Lower lobe of right lung (tissue), 2 donors: ENCODE results near the gene HTT. TPM values are rescaled to one million over a fixed set of nuclear protein-coding genes. Genes with fewer than 3 reads are reported as not detected.

Source experiments
- ATAC-seq, 2 donors: fragments of 200-7000 bp; cut with Tn5 transposase; one replicate each; pipeline ENCODE4 v1.9.1; 2020 to 2022; ENCODE audit warnings: mild to moderate bottlenecking in 2 of 2, moderate library complexity in 2 of 2
- DNase-seq: peaks from one replicate; pipeline ENCODE4 v3.0.0-alpha.2; 2020
- H3K27ac ChIP-seq: fragments of 200-600 bp; one replicate; pipeline ENCODE4 v1.8.0; 2022
- H3K27me3 ChIP-seq: fragments of 200-600 bp; one replicate; pipeline ENCODE4 v1.8.0; 2022; ENCODE audit warnings: low read depth
- H3K36me3 ChIP-seq: fragments of 200-600 bp; one replicate; pipeline ENCODE4 v1.8.0; 2022; ENCODE audit warnings: mild to moderate bottlenecking
- H3K4me1 ChIP-seq: fragments of 200-600 bp; one replicate; pipeline ENCODE4 v1.8.0; 2022
- H3K4me3 ChIP-seq: fragments of 200-600 bp; one replicate; pipeline ENCODE4 v1.8.0; 2022; ENCODE audit warnings: mild to moderate bottlenecking
- H3K9me3 ChIP-seq: fragments of 200-600 bp; one replicate; pipeline ENCODE4 v1.8.0; 2022
- intact Hi-C: fragments of 100-400 bp; cut with DNase I; formaldehyde crosslinking; loops from one replicate; pipeline ENCODE4 v1.11.0; 2022
- total RNA-seq: library from RNA; stranded (reverse); fragmentation: NEBNext Ultra II Directional; extraction: Animal tissue kit (Norgen Biotek cat#: 25700); gene quantifications from one replicate; pipeline ENCODE4 v1.2.1, GENCODE V29; 2021
- TF ChIP-seq, protein P1 (sequence below): fragments of 200-600 bp; IDR thresholded peaks from one replicate; pipeline ENCODE4 v1.8.0; 2022; ENCODE audit warnings: antibody characterized with exemption, mild to moderate bottlenecking
- donor health status: DM: no; HTN: yes; CAD: no; lungs with severe emphysema.

The HTT gene
- total RNA-seq, 1 donor from 2014 or later, result 73.1 TPM

DNA sequence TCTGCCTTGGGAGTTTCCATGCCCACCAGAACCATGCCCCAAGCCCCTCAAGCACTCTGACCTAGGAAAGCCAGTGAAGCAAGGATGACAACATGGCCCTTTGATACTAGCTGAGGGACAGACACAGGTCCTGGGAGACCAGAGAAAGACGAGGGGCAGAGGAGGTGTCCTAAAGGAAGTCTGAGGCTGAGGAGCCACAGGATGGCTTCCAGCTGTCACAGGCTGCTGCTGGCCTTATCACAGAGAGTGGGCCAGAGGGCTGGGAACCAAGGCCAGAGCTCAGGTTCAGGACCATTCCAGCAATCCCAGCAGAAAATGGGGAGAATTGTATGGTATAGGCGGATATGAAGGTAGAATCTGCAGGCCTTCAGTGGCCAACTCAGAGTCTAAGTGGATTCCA, 142.8 kb downstream of the HTT start:
- Histone ChIP-seq H3K27ac (no peak overlapping the region), H3K9me3 (no peaks in the 10 kb centered on the region), H3K27me3 (no peaks in the 10 kb centered on the region), H3K36me3 (peaks cover 99% of the 10 kb centered on the region), H3K4me1 (no peaks in the 10 kb centered on the region), H3K4me3 (no peak overlapping the region)
- DNase-seq, result peak; percentile 13
- TF ChIP-seq, protein P1, sequence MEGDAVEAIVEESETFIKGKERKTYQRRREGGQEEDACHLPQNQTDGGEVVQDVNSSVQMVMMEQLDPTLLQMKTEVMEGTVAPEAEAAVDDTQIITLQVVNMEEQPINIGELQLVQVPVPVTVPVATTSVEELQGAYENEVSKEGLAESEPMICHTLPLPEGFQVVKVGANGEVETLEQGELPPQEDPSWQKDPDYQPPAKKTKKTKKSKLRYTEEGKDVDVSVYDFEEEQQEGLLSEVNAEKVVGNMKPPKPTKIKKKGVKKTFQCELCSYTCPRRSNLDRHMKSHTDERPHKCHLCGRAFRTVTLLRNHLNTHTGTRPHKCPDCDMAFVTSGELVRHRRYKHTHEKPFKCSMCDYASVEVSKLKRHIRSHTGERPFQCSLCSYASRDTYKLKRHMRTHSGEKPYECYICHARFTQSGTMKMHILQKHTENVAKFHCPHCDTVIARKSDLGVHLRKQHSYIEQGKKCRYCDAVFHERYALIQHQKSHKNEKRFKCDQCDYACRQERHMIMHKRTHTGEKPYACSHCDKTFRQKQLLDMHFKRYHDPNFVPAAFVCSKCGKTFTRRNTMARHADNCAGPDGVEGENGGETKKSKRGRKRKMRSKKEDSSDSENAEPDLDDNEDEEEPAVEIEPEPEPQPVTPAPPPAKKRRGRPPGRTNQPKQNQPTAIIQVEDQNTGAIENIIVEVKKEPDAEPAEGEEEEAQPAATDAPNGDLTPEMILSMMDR, result no peak
- no peak for ATAC-seq
- intact Hi-C loops, result no loop called here

DNA sequence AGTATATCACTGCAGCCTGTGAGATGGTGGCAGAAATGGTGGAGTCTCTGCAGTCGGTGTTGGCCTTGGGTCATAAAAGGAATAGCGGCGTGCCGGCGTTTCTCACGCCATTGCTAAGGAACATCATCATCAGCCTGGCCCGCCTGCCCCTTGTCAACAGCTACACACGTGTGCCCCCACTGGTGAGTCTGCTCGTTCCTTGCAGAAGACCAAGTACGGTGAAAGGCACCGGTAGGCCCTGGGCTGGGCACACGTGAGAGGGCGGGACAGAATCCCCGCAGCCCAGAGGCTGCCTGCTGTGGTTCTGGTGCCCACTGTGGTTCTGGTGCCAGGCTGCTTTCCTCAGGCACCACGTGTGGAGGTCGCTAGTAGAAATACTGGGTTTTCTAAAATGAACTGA, 143.3 kb downstream of the HTT start:
- ATAC-seq, result no peak
- no peaks in the 10 kb centered on the region for H3K27me3 ChIP-seq
- H3K4me3 ChIP-seq, result no peak overlapping the region
- H3K27ac ChIP-seq, result no peak overlapping the region
- no peaks in the 10 kb centered on the region for H3K9me3 ChIP-seq
- TF ChIP-seq, protein P1, result no peak
- H3K36me3 ChIP-seq, result peaks cover 99% of the 10 kb centered on the region
- H3K4me1 ChIP-seq, result no peaks in the 10 kb centered on the region
- peak; percentile 36 for DNase-seq
- intact Hi-C loops, result no loop called here

DNA sequence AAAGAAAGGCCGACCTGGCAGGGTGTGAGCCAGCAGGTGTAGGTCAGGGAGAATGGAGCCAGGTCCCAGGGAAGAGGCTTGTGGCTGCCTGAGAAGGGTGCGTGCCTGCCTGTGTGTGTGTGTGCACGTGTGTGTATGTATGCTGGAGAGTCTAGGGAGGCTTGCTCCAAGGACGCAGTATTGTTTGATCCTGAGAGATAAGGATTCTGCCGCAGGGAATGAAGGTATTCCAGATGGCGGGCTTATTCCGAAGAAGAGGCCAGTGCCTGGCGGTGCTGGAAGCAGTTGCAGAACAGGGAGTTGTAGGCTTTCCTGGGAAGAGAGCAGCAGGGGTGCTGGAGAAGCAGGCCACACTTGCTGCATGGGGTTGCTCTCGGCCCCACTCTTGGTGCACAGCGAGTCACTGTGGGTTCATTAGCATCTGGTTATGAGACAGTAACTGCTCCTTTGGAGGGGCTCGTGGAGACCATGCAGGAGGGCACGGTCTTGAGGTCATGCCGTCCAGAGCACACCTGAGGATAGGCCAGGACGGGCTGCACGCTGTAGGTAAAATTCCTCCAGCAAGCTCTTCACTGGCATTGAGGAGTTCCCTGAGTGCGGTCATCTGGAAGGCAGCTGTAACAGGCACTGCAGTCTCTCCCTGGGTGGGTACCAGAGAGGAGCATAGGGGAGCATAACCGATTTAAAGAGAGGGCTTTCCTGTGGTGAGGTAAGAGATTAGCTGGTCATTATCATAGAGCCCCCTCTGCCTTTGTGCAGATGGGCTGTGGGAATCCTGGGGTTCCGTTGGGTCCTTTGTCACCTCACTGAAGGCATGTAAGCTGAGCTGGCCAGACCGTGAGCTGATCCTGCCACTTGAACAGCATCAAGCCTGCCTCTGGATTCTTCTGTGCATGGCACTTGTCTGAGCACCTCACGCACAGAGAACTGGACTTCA, 144.6 kb downstream of the HTT start:
- H3K9me3 ChIP-seq, result no peaks in the 10 kb centered on the region
- DNase-seq (peak; percentile 24), ATAC-seq (no peak)
- H3K4me1 ChIP-seq, result no peaks in the 10 kb centered on the region
- peaks cover 99% of the 10 kb centered on the region for H3K36me3 ChIP-seq
- no peak overlapping the region for H3K27ac ChIP-seq
- TF ChIP-seq, protein P1, result no peak
- H3K27me3 ChIP-seq, result no peaks in the 10 kb centered on the region
- H3K4me3 ChIP-seq, result no peak overlapping the region
- intact Hi-C loops, result no loop called here

DNA sequence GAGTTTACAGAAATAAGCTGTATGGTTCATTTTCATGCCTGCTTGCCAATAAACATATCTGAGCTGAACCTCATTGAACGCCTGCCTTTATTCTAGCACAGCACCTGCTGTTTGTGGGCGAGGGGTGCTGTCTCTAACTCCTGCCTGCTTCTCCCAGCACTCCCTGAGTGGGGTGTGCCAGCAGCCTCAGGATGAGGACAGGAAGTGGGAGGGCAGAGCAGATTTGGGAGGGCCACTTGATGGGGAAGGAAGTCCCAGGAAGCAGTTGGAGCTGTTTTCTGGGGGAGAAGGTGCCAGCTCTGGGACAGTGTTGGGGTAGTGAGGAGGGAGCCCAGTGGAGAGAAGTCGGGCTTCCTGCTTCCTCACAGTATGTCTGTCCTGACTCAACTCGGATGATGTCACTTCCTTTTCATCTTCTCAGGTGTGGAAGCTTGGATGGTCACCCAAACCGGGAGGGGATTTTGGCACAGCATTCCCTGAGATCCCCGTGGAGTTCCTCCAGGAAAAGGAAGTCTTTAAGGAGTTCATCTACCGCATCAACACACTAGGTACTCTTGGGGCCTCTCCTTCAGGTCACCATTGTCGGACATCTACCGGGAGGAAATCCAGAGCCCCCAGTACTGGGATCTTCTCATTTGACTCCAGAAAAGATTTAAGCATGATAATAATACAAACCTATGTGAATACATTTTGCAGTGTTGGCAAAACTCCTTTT, 145.4 kb downstream of the HTT start:
- ATAC-seq, result no peak
- H3K4me1 ChIP-seq, result no peaks in the 10 kb centered on the region
- intact Hi-C loops, result no loop called here
- no peak overlapping the region for H3K4me3 ChIP-seq
- peak; percentile 20 for DNase-seq
- H3K9me3 ChIP-seq, result no peaks in the 10 kb centered on the region
- TF ChIP-seq, protein P1, result no peak
- peaks cover 99% of the 10 kb centered on the region for H3K36me3 ChIP-seq
- no peaks in the 10 kb centered on the region for H3K27me3 ChIP-seq
- no peak overlapping the region for H3K27ac ChIP-seq

DNA sequence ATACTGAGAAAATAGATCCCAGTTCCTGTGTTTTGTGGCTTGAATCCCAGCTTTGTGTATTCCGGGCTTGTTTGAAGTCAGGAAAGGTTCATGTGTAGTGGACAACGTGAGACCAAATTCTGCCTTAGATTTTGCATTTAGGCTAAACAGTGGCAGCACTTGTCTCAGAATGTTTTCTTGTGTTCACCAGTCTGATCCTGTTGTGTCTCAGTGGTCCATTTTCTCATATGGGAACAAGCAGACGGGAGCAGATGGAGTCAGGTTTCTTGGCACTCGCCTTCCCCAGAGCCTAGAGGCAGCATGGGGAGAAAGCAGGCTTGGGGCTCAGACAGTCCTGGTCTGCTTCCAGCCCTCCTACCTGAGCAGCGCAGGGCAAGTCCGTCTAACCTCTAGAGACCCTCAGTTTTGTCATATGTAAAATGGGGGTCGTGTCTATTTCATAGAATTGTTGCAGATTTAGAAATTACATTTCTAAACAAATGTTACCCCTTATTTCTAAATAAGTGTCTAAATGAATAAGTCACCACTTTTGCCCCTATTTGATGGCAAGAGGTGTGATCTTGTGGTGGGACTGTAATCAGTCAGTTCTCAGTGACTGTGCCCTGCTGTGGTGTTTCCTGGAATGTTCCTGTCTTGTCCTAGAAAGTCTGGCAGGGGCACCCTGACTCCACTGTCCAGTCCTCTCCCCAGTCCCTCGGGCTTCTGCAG, 146.1 kb downstream of the HTT start:
- DNase-seq (peak; percentile 12), ATAC-seq (no peak)
- H3K9me3 ChIP-seq, result no peaks in the 10 kb centered on the region
- no peak overlapping the region for H3K27ac ChIP-seq
- H3K36me3 ChIP-seq, result peaks cover 99% of the 10 kb centered on the region
- TF ChIP-seq, protein P1, result no peak
- H3K27me3 ChIP-seq, result no peaks in the 10 kb centered on the region
- H3K4me3 ChIP-seq, result no peak overlapping the region
- intact Hi-C loops, result no loop called here
- peaks cover 7% of the 10 kb centered on the region for H3K4me1 ChIP-seq
